Gastroesophageal sphincter (tissue), 4 donors: Measurements from ENCODE around the gene MIA2. TPM values are rescaled to one million over a fixed set of nuclear protein-coding genes. Genes with fewer than 3 reads are reported as not detected.
"Not testable (repeated sequence)": the region's sequence is repeated elsewhere in the genome, so short reads cannot be mapped to it uniquely, and the experiment has no call there.

Experiments used
- ATAC-seq: fragments of 150-250 bp; one replicate; pipeline ENCODE4 v1.9.1; 2016; ENCODE audit warnings: mild to moderate bottlenecking, moderate library complexity
- H3K27ac ChIP-seq, 4 donors: fragments of 200-600 bp; sonication (generic) in 3 of 4; 1 replicate in 3 of 4; 2 replicates in 1 of 4; pipeline ENCODE4 v1.5.1; 2016 to 2019
- H3K27me3 ChIP-seq: fragments of 200-600 bp; sonication (generic); one replicate; pipeline ENCODE4 v1.5.1; 2019
- H3K36me3 ChIP-seq, 2 donors: fragments of 200-600 bp; sonication (generic); one replicate each; pipeline ENCODE4 v1.5.1; 2019; ENCODE audit warnings: control low read depth in 1 of 2
- H3K4me1 ChIP-seq, 3 donors: fragments of 200-600 bp; sonication (generic); 1 replicate in 2 of 3; 2 replicates in 1 of 3; pipeline ENCODE4 v1.5.1; 2016 to 2019; ENCODE audit warnings: control low read depth in 2 of 3
- H3K4me3 ChIP-seq, 2 donors: fragments of 200-600 bp; sonication (generic); one replicate each; pipeline ENCODE4 v1.5.1; 2019; ENCODE audit warnings: mild to moderate bottlenecking in 1 of 2, moderate library complexity in 1 of 2
- H3K9me3 ChIP-seq, 3 donors: fragments of 200-600 bp; sonication (generic); one replicate each; pipeline ENCODE4 v1.5.1; 2017 to 2019; ENCODE audit warnings: control low read depth in 2 of 3
- CTCF ChIP-seq, 4 experiments: fragments of 200-600 bp in 2 of 4; fragments of 450-650 bp in 2 of 4; sonication (generic) in 1 of 4; IDR thresholded peaks; one replicate each; pipeline ENCODE4 v1.5.1; 2017 to 2019; ENCODE audit warnings: antibody characterized with exemption in 4 of 4, mild to moderate bottlenecking in 2 of 4, moderate library complexity in 2 of 4
- EP300 ChIP-seq: sonication (generic); formaldehyde crosslinking; IDR thresholded peaks from one replicate; pipeline ENCODE4 v1.6.1; 2017; ENCODE audit warnings: antibody characterized with exemption, mild to moderate bottlenecking
- POLR2A ChIP-seq, 2 donors: fragments of 450-650 bp; IDR thresholded peaks; one replicate each; pipeline ENCODE4 v1.6.1; 2017; ENCODE audit warnings: antibody characterized with exemption in 2 of 2, mild to moderate bottlenecking in 2 of 2, moderate library complexity in 1 of 2
- POLR2AphosphoS5 ChIP-seq: sonication (generic); formaldehyde crosslinking; IDR thresholded peaks from one replicate; pipeline ENCODE4 v1.6.1; 2017; ENCODE audit warnings: antibody characterized with exemption
- WGBS, 2 donors: methylation state at CpG; one replicate each; pipeline ENCODE4 v1.1.5; 2018; ENCODE audit warnings: low coverage in 1 of 2; 5-methylcytosine and 5-hydroxymethylcytosine counted together
- total RNA-seq, 4 donors: library from RNA; depleted of rRNA; stranded (reverse); fragments of >200 nt; gene quantifications; one replicate each; pipeline ENCODE4 v1.1.0, GENCODE V29; 2016

Gene MIA2
- total RNA-seq, 4 donors from 2014 or later, result 13.5 to 21.3 (median 16.3) TPM

- TF ChIP-seq POLR2A (IDR thresholded peaks at IDR 0.05) (no peak), EP300 (no peak), POLR2AphosphoS5 (no peak), CTCF (IDR thresholded peaks at IDR 0.05) (no peak)
- 80% methylated on average over 1 of the region's 1 CpG; no CpG with 5 or more reads in 1 of the 2 donors for WGBS, 2 donors
- peaks cover 0 to 58% of the 10 kb centered on the region in 2 donors for H3K36me3 ChIP-seq
- H3K27ac ChIP-seq, result no peak overlapping the region
- no peaks in the 10 kb centered on the region for H3K27me3 ChIP-seq
- H3K9me3 ChIP-seq, result no peaks in the 10 kb centered on the region
- H3K4me1 ChIP-seq, result no peaks in the 10 kb centered on the region
- H3K4me3 ChIP-seq, result no peak overlapping the region
- ATAC-seq, result no peak
These were observed 55.8 kb downstream of the MIA2 start for GRCh38 chr14:39289523-39289922.

- WGBS, 2 donors, result 87 to 93% methylated on average over 4 of the region's 4 CpGs
These were observed 58.0 kb downstream of the MIA2 start for GRCh38 chr14:39291701-39292100.

GRCh38 chr14:39293629-39294028 is 59.9 kb downstream of the MIA2 start:
- ATAC-seq, result no peak
- Histone ChIP-seq H3K4me1 (no peaks in the 10 kb centered on the region), H3K27me3 (no peaks in the 10 kb centered on the region), H3K4me3 (no peak overlapping the region), H3K9me3 (no peaks in the 10 kb centered on the region), H3K36me3 (peaks cover 0 to 68% of the 10 kb centered on the region in 2 donors), H3K27ac (no peak overlapping the region)
- TF ChIP-seq CTCF (IDR thresholded peaks at IDR 0.05) (no peak), EP300 (no peak), POLR2AphosphoS5 (no peak)
- WGBS, 2 donors, result 88 to 91% methylated on average over 2 of the region's 2 CpGs

More at GRCh38 chr14:39291701-39292100, 58.0 kb downstream of the MIA2 start:
- no peaks in the 10 kb centered on the region for H3K4me1 ChIP-seq
- no peak overlapping the region for H3K27ac ChIP-seq
- no peak overlapping the region for H3K4me3 ChIP-seq
- peaks cover 0 to 65% of the 10 kb centered on the region in 2 donors for H3K36me3 ChIP-seq
- no peak for ATAC-seq
- no peaks in the 10 kb centered on the region for H3K27me3 ChIP-seq
- TF ChIP-seq CTCF (IDR thresholded peaks at IDR 0.05) (no peak), POLR2A (IDR thresholded peaks at IDR 0.05) (no peak), EP300 (no peak), POLR2AphosphoS5 (no peak)
- H3K9me3 ChIP-seq, result no peaks in the 10 kb centered on the region

- not testable (repeated sequence) for H3K27me3 ChIP-seq, H3K4me1 ChIP-seq, H3K4me3 ChIP-seq, ATAC-seq, H3K27ac ChIP-seq, H3K9me3 ChIP-seq
- WGBS, 2 donors, result 88 to 93% methylated on average over 2 to 3 of the region's 3 CpGs
- peaks cover 0 to 70% of the 10 kb centered on the region in 2 donors for H3K36me3 ChIP-seq
These were observed 66.7 kb downstream of the MIA2 start for GRCh38 chr14:39300389-39300788.

- WGBS, 2 donors, result 43 to 75% methylated on average over 4 of the region's 4 CpGs
- peaks cover 0 to 5% (median 0%) of the 10 kb centered on the region in 3 donors for H3K4me1 ChIP-seq
- no peaks in the 10 kb centered on the region for H3K9me3 ChIP-seq
- H3K27me3 ChIP-seq, result no peaks in the 10 kb centered on the region
- H3K27ac ChIP-seq, result no peak overlapping the region
- no peak for ATAC-seq
- TF ChIP-seq CTCF (IDR thresholded peaks at IDR 0.05) (no peak), POLR2A (IDR thresholded peaks at IDR 0.05) (no peak), POLR2AphosphoS5 (no peak), EP300 (no peak)
- no peak overlapping the region for H3K4me3 ChIP-seq
- peaks cover 0 to 55% of the 10 kb centered on the region in 2 donors for H3K36me3 ChIP-seq
These were observed 68.6 kb downstream of the MIA2 start for GRCh38 chr14:39302124-39302810.
